ENCODE measurements around the gene YPEL2. TPM values are rescaled to one million over a fixed set of nuclear protein-coding genes. Genes with fewer than 3 reads are reported as not detected.

Gene YPEL2
- total and polyA plus RNA-seq, 4 experiments from 2014 or later, result 9.9 to 42.4 (median 31.2) TPM

DNA sequence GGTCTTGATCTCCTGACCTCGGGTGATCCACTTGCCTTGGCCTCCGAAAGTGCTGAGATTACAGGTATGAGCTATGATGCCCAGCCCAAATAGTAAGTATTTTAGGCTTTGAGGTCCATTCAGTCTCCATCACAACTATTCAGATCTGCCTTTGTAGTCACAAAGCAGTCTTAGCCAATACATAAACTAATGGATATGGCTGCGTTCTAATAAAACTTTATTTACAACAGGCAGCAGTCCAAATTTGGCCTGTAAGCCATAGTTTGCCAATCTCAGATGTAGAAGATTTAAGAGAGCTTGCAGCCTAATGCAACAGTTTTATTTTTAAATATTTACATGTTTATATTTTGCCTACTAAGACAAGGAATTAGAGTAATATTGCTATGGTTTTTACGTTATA lies 111.7 kb downstream of the YPEL2 start:
- ChIA-PET POLR2A (ENCODE audit: partially characterized antibody) (interaction anchor here (4.2 kb wide), 1 partner anchor 132 kb away, joined by 21 read pairs; no protein-coding TSS in a partner anchor), CTCF (ENCODE audit: partially characterized antibody) (interaction anchor here (1.2 to 24.3 kb wide), 5 partner anchors 10 to 128 kb away, joined by 3 to 500 read pairs (median 5); no protein-coding TSS in a partner anchor)
- H3K36me3 Mint-ChIP-seq, result no peaks in the 10 kb centered on the region
- peaks cover 0 to 2% of the 10 kb centered on the region in 2 donors for H3K27me3 Mint-ChIP-seq
- Histone ChIP-seq H3K27me3 (ENCODE audit: insufficient read depth, low read length) (no peaks in the 10 kb centered on the region), H3K4me3 (ENCODE audit: low read length in 2 of 2) (no peak overlapping the region), H3K36me3 (ENCODE audit: insufficient read depth, low read length) (no peaks in the 10 kb centered on the region), H3K4me1 (ENCODE audit: insufficient read depth, low read length) (peaks cover 20% of the 10 kb centered on the region), H3K9me3 (ENCODE audit: control insufficient read depth in 1 of 2, low read length in 2 of 2) (no peaks in the 10 kb centered on the region), H3K27ac (ENCODE audit: low read depth, low read length) (no peak overlapping the region)
- DNase-seq, result no peak
- peaks cover 8 to 23% (median 16%) of the 10 kb centered on the region in 4 donors for H3K4me1 Mint-ChIP-seq
- H3K9me3 Mint-ChIP-seq, result no peaks in the 10 kb centered on the region
- no peak overlapping the region for H3K27ac Mint-ChIP-seq
- intact Hi-C loops (cut with micrococcal nuclease), result no loop called here
- H3K4me3 Mint-ChIP-seq, result no peak overlapping the region

Small RNA genes within 50 kb of the gene (microRNA-seq; reads per million reads assigned to microRNA genes)
- 1.4 reads per million for gene MIR4729 (ENCODE audit: borderline microRNAs expressed, borderline number of aligned reads, borderline replicate concordance)

Other genes with a start within 250 kb of the YPEL2 start
- gene TRIM37, start 224.8 kb upstream of the YPEL2 start, total RNA-seq, result 10 to 100 TPM; 20.7 to 25.0 TPM
- 10 to 100 TPM in 1 of 2 donors, 1 to 10 TPM in 1; 9.6 to 10.6 TPM for gene TRIM37, start 224.8 kb upstream of the YPEL2 start, polyA plus RNA-seq
- gene SKA2, start 176.5 kb upstream of the YPEL2 start, total RNA-seq, result 10 to 100 TPM; 19.6 to 21.9 TPM
- gene SKA2, start 176.5 kb upstream of the YPEL2 start, polyA plus RNA-seq, result 10 to 100 TPM; 36.4 to 43.1 TPM
- 1 to 10 TPM in 1 of 2 experiments, under 1 TPM in 1; 0.93 to 2.1 TPM for gene PRR11, start 175.9 kb upstream of the YPEL2 start, total RNA-seq
- under 1 TPM; 0.37 to 0.61 TPM for gene PRR11, start 175.9 kb upstream of the YPEL2 start, polyA plus RNA-seq
- 10 to 100 TPM; 18.6 to 19.3 TPM for gene SMG8, start 121.6 kb upstream of the YPEL2 start, total RNA-seq
- gene SMG8, start 121.6 kb upstream of the YPEL2 start, polyA plus RNA-seq, result 10 to 100 TPM; 15.9 to 16.8 TPM
- gene GDPD1, start 111.1 kb upstream of the YPEL2 start, total RNA-seq, result 1 to 10 TPM; 4.5 to 5.3 TPM
- 1 to 10 TPM in 1 of 2 donors, under 1 TPM in 1; 0.88 to 2.8 TPM for gene GDPD1, start 111.1 kb upstream of the YPEL2 start, polyA plus RNA-seq
- gene DHX40, start 234.0 kb downstream of the YPEL2 start, total RNA-seq, result 10 to 100 TPM; 25.4 to 29.9 TPM
- gene DHX40, start 234.0 kb downstream of the YPEL2 start, polyA plus RNA-seq, result 10 to 100 TPM; 19.9 to 27.1 TPM

All from CD4-positive, alpha-beta memory T cell (primary cell).